A673 (cell line): ENCODE data around the gene CXCL12.

Source experiments
- CTCF ChIP-seq: fragments of 300-800, 200-600 bp; sonication (generic); conservative IDR thresholded peaks from 2 replicates; pipeline ENCODE4 v1.5.1; 2017; ENCODE audit warnings: low read depth, mild to moderate bottlenecking, antibody characterized with exemption, low read length, moderate library complexity, mixed read lengths
- EZH2 ChIP-seq: fragments of 200-600 bp; sonication (generic); IDR thresholded peaks from 2 replicates; pipeline ENCODE4 v1.6.1; 2017; ENCODE audit warnings: borderline replicate concordance, low read depth, mild to moderate bottlenecking, mixed read lengths, antibody characterized with exemption, low read length; ENCODE audit not compliant: poor library complexity, severe bottlenecking

DNA sequence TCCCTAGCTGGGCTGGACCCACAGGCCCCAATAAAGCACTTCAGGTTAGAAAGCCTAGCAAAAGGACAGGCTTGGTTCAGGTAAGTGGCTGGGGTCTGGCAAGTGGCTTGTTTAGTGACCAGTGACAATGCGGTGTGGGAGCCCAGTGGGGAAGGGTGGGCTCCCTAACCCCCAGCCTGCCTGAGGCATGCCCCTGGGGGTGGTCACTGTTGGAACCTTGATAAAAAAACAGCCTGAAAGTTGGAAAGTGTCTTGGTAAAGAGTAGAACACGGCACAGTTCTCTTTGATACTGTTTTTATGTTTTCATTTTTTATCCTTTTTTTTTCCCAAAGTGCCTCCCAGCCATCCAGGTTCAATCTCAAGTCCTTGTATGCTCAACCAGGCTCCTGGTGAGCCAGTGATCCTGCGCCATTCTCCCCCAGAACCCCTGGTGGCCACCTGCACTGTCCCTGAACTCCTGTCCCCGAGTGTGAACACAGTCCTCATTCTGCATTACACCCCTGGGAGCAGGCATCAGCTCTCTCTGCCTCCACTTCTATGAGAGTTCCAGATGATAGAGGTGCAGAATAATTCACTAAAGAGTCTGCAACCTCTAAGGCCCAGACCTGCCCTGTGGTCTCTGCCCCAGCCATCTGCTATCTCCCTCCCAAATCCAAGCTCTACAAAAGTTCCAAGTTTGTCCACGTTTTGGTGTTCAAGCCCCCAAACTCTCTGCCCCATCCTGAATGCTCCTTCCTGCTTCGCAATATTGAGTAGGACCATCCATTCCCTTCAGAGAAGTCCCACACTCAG is 15.0 kb upstream of the CXCL12 start:
- TF ChIP-seq CTCF, result no peak
- TF ChIP-seq EZH2, result no peak
